ENCODE data around the gene INTS13. TPM values are rescaled to one million over a fixed set of nuclear protein-coding genes. Genes with fewer than 3 reads are reported as not detected.

Gene INTS13
- total and polyA plus RNA-seq, 2 of the 8 experiments (the other 6 are each of a cell fraction or from before 2014, with no cell fraction given), result 20.5 to 58.2 TPM

DNA sequence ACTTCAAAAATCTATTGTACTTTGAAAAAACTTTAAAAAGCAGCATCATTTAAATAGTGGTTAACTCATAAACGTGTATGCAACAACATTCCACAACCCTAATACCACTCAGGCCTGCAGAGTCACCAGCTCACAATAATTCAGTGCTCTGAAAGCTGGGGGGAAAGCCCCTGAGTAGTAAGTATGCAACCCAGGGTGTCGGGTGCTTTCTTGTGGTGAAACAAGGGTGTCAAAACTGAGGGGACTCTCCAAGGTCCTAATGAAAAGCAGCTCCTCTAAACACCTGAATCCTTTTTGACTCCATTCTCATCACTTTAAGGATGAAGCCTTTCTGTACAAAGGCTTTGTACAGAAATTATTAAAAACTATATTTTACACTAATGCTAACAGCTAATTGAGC, 34.2 kb upstream of the INTS13 start (continued):
- TF ChIP-seq, protein P1, sequence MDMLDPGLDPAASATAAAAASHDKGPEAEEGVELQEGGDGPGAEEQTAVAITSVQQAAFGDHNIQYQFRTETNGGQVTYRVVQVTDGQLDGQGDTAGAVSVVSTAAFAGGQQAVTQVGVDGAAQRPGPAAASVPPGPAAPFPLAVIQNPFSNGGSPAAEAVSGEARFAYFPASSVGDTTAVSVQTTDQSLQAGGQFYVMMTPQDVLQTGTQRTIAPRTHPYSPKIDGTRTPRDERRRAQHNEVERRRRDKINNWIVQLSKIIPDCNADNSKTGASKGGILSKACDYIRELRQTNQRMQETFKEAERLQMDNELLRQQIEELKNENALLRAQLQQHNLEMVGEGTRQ (IDR thresholded peaks at IDR 0.05; ENCODE audit: low read length), result no peak
